HG02840 (cell line): ENCODE data around the gene ZMYND15.
A peak's percentile ranks its signal among the peaks of the same experiment; 100 is the strongest.
"Not testable (repeated sequence)": the region's sequence is repeated elsewhere in the genome, so short reads cannot be mapped to it uniquely, and the experiment has no call there.

Experiments used
- ATAC-seq: cut with Tn5 transposase; IDR thresholded peaks from one replicate; pipeline ENCODE4 v1.9.1; 2021; ENCODE audit warnings: mild to moderate bottlenecking, moderate library complexity, moderate number of reproducible peaks; ENCODE audit not compliant: unreplicated experiment, low FRiP score

The ZMYND15 gene, protein sequence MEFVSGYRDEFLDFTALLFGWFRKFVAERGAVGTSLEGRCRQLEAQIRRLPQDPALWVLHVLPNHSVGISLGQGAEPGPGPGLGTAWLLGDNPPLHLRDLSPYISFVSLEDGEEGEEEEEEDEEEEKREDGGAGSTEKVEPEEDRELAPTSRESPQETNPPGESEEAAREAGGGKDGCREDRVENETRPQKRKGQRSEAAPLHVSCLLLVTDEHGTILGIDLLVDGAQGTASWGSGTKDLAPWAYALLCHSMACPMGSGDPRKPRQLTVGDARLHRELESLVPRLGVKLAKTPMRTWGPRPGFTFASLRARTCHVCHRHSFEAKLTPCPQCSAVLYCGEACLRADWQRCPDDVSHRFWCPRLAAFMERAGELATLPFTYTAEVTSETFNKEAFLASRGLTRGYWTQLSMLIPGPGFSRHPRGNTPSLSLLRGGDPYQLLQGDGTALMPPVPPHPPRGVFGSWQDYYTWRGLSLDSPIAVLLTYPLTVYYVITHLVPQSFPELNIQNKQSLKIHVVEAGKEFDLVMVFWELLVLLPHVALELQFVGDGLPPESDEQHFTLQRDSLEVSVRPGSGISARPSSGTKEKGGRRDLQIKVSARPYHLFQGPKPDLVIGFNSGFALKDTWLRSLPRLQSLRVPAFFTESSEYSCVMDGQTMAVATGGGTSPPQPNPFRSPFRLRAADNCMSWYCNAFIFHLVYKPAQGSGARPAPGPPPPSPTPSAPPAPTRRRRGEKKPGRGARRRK

DNA sequence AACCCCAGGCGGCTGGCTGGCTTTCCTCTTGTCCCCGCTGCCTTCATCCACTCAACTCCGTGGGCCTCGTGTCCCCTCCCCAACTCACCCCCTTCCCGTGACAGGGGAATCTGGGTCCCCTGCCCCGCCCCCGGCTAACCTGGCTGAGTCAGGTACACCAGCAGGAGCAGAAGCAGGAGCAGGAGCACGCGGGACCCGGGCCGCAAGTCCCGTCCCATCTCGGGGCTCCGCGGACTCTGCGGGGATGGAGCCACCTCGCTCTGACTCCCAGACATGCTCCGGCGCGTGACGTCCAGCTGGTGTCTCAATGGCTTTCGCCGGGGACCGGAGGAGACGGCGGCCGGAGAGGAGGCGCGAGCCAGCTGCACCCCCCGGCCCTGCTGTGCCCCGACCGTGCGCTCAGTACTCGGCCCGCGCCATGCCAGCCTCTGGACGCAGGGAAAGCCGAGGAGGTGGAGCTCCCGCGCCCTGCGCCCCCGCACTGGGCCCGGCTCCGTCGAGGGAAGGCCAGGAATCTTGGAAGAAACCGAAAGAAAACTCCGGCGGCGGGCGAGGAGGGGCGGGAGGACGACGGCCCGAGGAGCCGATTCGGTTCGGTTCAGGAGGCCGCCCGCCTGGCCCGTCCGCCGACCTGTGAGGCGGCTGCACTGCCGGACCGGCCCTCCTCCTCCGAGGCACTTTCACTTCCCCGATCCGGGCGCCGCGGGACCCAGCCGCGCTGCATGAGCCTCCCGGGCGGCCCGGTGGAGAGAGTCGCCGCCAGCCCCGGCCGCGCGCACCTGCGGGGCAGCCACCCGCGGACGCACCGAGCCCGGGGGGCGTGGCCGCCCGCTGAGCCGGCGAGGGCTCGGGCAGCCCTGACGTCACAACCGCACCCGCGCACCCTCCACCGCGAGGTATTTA lies at the start of gene ZMYND15, which contains the start of gene CXCL16:
Gene ZMYND15, plus strand, starts transcription at position 712 of the 903 bp plus-strand sequence. CDS start 716 bp downstream, outside the sequence.
Gene CXCL16, minus strand, starts transcription at position 807 of the 903 bp plus-strand sequence. Its CDS starts 589 bp downstream, at position 218.
- no peak for ATAC-seq

DNA sequence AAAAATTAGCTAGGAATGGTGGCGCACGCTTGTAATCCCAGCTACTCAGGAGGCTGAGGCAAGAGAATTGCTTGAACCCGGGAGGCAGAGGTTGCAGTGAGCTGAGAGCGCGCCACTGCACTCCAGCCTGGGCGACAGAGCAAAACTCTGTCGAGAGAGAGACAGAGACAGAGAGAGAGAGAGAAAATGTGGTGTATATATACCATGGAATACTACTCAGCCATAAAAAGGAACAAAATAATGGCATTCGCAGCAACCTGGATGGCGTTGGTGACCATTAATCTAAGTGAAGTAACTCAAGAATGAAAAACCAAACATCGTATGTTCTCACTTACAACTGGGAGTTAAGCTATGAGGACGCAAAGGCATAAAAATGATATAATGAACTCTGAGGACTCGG lies 49.8 kb upstream of the ZMYND15 start:
- ATAC-seq: not testable (repeated sequence)

DNA sequence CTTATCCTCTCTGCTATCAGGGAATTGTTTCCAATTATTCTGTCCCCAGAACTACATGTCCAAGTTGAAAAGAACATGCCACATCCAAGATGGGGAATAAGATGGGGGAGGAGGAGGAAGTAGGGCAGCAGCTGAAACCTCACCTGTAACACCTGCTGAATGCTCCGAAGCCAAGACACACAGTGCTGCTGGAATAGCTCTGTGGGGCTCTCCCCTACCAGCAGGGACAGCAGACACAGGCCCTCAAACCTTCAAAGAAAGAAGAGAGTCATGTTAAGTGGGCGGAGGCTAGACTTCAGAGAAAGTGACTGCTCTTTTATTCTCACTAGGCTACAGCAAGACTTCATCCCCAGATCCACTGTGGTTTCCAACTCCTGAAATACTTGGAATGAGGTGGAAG lies 48.9 kb upstream of the ZMYND15 start:
- ATAC-seq: no peak

- no peak for ATAC-seq
Observed at GRCh38 chr17:4691686-4692085, 47.9 kb upstream of the ZMYND15 start.

GRCh38 chr17:4693416-4693815 lies 46.2 kb upstream of the ZMYND15 start:
- ATAC-seq: no peak

DNA sequence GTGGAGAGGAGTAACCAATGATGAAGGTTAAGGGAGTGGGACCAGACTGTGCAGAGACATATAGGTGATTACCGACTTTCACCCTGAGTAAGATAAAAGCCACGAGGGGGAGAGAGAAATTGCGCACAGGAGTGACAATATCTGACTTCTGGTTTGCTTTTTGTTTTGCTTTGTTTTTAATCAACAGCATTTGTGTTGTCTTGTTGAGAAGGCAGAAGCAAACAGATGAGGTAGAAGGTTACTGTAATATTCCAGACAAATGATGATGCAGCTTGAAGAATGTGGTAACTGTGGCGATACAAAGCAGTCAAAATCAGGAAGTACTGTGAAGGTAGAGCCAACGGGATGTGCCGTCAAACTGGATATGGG lies 43.2 kb upstream of the ZMYND15 start:
- ATAC-seq: no peak

DNA sequence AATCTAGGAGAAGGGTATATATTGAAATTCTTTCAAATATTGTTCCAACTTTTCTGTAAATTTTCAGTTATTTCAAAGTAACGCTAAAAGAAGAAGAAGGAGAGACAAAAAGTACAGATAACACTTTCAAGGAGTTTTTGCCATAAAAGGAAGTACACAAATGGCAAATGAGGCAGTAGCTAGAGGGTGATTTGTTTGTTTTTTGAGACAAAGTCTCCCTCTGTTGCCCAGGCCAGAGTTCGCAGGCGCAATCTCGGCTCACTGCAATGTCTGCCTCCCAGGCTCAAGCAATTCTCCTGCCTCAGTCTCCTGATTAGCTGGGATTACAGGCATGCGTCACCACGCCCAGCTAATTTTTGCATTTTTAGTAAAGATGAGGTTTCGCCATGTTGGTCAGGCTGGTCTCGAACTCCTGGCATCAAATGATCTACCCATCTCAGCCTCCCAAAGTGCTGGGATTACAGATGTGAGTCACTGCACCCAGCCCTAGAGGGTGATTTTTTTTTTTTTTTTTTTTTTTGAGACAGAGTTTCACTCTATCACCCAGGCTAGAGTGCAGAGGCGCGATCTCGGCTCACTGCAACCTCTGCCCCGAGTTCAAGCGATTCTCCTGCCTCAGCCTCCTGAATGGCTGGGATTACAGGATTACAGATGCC lies 40.1 kb upstream of the ZMYND15 start:
- ATAC-seq: not testable (repeated sequence)

DNA sequence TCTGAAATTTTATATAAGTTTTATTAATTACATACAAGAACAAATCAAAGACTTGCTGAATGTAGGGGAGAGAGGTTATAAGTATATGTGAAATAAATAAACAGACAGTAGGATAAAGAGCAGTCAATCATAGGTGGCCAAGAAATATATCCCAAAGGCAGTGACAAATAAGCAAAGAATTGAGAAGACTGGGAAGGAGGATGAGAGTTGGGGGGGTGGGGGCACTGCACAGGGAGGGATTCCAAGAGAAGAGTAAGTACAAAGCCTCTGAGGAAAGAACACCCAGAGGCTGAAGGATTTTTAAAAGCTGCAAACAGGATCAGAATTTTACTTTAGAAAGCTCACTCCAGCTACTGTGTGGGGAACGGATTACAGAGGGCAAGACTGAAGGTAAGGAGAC lies 38.5 kb upstream of the ZMYND15 start:
- ATAC-seq: no peak

DNA sequence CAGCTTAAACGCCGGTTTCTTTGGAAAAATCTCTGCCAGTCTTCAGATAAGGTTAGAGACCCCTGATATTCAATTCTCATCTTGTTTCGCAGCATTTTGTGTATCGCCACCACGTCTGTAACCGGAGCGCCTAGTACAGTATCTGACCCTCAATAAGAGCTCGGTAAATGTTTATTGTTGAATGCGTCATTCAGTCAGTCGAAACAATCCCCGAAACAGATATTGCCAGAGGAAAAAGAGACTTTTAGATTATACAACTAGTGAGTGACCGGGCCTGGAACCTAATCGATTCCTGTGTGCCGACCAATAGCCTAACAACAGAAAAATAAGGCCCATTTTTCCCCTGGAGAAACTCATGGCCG lies 36.3 kb upstream of the ZMYND15 start:
- ATAC-seq: no peak

- ATAC-seq: not testable (repeated sequence)
Observed at GRCh38 chr17:4704574-4704907, 35.1 kb upstream of the ZMYND15 start.

GRCh38 chr17:4704991-4705390 lies 34.6 kb upstream of the ZMYND15 start:
- no peak for ATAC-seq

GRCh38 chr17:4706121-4706520 lies 33.5 kb upstream of the ZMYND15 start:
- no peak for ATAC-seq

DNA sequence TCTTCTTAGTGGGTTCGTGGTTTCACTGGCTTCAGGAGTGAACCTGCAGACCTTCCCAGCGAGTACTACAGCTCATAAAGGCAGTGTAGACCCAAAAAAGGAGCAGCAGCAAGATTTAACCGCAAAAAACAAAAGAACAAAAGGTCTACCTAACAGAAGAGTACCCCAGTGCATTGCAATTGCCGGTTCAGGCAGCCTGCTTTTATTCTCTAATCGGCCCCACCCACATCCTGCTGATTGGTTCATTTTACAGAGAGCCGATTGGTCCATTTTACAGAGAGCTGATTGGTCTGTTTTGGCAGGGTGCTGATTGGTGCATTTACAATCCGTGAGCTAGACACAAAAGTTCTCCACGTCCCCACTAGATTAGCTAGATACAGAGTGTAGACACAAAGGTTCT lies 31.2 kb upstream of the ZMYND15 start:
- ATAC-seq: no peak

DNA sequence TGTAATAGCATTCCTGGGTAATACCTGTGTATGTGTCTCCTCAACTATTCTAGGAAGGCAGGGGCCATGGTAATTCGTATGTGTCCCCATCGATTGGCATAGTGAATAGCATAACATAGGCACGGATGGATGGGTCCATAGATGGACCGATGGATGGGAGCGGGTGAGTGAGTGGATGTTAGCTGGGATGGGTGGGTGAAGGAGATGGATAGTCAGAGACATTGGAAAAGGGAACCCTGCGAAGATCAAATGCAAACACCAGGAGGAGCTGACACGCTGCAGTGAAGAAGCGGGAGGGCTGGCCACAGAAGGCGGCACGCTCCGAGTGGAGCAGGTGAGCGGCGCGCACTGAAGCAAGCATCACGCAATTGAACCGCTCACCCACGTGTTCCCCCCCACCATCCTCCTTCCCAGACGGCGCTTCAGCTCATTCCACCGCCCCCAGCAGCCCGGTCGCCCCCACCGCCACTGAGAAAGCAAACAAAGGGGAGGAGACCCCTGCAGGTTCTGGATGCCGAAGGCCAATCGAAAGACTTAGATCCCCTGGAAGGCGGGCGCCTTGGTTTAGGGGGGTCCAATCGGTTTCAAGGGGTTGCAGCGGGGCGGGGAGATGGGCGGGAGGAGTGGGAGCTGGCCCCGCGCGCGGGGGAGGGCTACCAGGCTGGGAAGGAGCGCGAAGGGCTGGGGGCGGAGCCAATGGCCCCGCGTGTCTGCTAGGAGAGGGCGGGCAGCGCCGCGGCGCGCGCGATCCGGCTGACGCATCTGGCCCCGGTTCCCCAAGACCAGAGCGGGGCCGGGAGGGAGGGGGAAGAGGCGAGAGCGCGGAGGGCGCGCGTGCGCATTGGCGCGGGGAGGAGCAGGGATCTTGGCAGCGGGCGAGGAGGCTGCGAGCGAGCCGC lies 29.6 kb upstream of the ZMYND15 start, which contains the start of gene ARRB2:
Gene ARRB2, plus strand, starts transcription at position 839 of the 899 bp plus-strand sequence. CDS start 90 bp downstream, outside the sequence.
- ATAC-seq: peak; percentile 83

- ATAC-seq: peak; percentile 6
Observed at GRCh38 chr17:4710693-4711634, 28.7 kb upstream of the ZMYND15 start.

DNA sequence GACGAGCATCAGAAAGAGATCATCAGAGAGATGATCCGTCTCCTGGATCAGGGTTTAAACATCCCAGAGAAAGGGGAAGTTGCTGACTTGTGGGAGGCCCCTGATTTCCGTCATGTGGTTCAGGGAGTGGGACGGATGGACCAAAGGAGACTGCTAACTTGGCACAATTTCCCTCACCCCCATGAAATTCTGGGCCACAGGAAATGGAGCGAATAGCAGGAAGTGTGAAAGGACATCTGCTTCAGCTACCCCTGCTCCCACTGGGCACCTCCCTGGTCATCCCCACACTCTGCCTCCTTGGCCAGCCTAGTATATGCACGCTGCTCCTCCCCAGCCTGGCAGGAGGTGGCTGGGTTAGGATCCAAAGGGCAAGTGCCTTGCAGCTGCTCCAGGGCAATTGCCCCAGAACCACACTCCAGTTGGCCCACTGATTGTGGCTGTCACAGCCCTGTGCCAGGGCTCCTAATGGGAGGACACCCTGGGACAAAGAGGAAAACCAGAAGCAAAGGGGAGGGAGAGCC lies 27.9 kb upstream of the ZMYND15 start:
- ATAC-seq: no peak

DNA sequence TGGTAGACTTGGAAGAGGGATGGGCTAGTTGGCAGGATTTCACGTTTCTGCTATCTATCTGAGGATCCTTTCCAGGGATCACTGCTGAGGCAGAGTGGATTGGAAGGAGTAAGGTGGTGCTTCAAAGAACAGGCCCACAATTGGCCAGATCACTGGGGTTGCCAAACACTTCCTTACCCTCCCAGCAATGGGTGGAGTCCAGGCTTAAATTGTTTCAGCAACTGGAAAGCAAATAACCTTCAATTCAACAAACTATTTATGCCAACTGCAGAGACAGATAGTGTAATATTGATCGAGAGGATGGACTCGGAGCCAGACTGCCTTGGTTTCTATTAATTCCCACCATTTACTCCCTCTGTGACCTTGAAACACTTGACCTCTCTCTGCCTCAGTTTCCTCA lies 27.1 kb upstream of the ZMYND15 start:
- no peak for ATAC-seq
